Activated T-cell treated with anti-CD3 and anti-CD28 coated beads for 24 hours (primary cell): ENCODE results near the gene IGLL5.

Source experiments
- DNase-seq: peaks from one replicate; pipeline ENCODE4 v3.0.0-alpha.2; 2020; ENCODE audit warnings: low read depth

IGLL5 gene

DNA sequence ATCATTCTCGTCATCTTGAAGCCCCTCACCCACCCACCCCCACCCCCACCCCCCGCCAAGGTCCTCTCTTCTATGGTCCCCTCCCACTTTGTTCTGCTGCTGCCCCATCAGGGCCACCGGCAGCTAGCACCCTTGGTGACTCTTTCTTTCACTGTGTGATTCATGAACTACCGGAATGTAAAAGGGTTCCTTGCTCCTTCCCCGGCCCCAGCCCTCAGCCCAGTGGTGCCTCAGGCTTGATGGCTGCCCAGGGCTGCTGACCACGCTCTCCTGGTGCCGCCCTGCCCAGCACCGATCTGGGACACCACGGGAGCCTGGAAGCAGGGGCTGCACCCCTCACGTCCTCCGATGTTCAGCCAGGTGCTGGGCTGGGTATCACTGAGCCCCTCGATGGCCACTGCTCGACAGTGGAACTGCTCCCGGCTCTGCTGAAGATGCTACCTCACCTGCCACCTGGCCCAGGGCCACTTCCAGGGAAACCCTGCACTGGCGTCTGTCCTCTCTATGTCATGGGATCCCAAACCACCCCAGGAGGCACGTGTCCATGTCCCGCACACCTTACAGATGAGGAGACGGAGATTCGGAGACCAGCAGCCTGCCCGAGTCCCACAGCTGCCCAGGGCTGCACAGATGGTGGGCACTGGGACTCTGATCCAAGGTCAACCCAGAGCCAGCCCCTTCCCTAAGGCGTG, 39.7 kb downstream of the IGLL5 start:
- no peak for DNase-seq

DNA sequence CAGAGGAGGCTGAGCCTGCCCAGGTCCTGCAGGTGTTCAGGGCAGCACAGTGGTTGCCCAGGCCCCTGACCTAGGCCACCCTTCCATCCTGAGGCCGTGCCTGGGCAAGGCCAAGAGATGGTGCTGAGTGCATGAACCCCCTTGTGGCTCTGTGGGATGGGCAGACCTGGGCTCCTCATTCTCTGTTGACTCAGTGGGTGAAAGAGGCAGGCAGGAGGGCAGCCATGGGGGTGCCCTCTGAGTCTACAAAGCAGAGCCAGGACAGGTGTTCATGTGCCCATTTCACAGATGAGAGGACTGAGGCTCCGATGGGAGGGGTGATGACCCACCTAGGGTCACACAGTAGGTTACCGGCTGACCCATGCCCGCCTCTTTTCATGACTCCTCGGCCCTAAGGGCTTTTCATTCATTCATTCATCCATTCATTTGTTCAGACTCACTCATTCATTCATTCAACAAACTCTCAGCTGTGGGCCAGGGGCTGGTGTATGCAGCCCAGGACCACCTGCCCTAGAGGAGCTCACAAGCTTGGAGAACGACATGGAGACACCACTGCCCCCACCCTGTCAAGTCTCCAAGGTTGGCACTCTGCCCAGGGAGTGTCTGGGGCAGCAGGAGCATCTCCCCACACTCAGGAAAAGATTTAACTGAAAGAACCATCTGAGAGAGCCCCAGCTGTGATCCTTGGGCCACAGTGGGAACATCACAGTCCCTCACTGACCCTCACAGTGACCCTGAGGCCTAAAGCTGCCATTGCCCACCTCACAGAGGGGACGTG, 40.5 kb downstream of the IGLL5 start:
- DNase-seq, result no peak

DNA sequence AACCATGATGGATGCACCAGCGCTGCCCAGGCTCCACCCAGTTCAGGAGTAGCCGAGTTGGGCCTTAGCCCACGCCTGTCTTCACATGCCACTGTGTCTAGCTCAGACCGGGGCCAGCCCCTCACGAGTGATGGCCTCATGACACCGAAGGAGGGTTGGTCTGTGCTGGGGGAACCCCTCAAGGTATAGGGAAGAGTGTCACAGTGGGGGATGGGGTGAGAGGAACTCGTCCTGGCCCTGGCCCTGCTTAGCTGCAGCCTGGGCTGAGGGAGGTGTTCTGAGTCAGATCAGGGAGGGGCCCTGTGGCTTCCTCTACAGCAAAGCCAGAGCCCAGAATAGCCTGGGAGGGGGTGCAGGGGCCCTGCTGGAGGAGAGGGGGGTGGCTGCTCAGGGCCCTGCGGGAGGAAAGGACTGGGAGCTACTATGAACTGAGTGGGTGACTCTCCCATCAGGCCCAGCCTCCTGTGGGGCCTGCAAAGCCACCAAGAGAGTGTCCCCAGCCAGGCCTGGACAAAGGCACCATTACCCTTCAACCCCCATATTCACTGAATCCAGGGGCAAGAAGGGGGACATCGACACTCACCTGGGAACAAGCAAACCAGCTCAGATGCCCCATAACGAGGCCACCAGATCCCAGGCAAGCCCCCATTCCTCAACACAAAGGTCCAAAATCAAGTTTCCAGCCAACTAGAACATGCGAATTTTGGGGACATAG, 41.2 kb downstream of the IGLL5 start:
- no peak for DNase-seq

DNA sequence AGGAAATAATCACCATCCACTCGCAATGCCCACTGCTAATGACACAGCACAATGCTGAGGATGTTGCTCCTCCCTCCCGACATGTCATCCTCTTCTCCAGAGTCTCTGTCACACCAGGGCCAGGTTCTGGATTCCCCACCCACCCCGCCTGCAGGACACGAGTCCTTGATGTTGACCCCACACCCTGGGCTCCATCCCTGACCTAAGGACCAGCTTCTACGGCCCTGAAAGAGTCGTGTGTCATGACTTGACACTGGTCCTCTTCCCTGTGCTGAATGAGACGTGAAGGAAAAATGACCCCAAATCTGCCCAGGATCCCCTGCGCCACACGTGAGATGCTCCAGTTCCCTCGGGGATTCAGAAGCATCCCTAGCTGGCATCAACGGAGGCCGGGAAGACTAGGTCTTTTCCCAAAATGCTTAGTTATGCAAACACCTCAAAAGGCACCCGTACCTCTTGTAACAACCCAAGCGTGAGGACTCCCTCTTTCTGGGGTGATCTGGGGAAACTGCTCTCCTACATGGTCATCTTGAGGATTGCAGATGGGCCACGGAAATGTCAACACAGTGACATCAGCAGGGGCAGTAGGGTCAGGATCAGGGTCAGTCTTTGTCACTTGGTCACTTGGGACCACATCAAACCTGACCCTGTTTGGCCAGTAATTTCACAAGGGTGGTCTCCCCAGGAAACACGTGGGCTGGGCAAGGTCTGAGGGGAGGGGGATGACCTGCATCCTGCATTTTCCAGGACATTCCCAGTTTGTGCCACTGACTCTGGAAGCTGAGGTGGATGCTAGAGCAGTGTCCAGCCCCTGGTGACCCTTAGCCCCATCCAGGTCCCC, 42.0 kb downstream of the IGLL5 start:
- no peak for DNase-seq

DNA sequence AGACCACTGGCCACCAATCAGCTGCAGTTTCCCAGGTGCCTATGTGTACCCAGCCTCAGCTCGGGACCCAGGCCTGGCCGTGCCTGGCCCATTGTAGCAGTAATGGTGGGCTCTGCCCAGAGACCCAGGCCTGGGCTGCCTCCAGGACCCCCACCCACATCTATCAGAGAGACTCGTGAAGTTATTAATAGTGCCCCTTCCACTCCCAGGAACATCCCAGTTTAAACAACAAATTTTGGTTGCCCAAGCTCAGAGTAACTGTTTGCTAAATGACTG, 42.5 kb downstream of the IGLL5 start:
- no peak for DNase-seq

DNA sequence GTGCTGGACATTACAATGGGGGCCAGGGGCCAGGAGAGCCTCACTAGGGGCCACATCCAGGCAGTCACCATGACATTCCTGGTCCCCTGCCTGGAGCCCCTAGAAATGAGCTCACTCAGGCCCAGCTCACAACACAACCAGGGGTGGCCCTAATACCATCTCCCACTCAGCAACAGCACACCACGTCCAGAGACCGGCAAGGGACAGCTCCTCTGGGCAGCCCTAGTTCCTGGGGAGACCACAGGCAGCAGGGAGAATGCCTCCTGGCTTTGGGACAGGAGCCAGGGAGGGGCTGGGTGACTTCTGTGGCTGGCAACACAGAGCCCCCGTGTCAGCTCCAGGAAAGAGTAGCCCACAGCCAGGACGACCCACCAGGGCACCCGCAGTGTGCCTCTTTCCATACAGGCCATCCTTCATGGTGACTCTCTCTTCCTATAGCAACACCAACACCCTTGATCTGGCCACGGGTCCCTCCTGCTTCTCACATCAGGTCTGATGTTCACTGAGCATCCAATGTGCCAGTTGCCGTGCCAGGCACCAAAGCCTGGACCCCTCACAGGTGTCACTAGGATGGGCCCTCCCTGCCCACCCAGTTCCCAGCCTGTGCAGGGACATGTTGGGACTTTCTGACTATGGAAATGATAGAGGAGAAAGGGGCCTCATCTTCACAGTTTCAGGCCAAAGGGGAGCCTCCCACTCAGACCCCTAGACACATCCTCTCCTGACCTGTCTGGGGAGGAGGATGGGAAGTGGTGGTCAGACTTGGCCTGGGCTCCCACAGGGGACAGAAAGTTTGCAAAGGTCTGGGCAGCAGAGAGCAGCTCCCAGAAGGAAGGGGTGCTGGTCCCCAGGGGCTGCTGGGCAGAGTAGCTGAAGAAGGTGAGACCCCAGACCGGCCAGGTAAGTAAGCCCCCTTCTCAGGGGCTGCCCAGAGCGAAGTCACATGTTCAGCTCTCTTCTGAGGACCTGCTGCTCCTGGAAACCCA, 43.2 kb downstream of the IGLL5 start:
- DNase-seq, result no peak

DNA sequence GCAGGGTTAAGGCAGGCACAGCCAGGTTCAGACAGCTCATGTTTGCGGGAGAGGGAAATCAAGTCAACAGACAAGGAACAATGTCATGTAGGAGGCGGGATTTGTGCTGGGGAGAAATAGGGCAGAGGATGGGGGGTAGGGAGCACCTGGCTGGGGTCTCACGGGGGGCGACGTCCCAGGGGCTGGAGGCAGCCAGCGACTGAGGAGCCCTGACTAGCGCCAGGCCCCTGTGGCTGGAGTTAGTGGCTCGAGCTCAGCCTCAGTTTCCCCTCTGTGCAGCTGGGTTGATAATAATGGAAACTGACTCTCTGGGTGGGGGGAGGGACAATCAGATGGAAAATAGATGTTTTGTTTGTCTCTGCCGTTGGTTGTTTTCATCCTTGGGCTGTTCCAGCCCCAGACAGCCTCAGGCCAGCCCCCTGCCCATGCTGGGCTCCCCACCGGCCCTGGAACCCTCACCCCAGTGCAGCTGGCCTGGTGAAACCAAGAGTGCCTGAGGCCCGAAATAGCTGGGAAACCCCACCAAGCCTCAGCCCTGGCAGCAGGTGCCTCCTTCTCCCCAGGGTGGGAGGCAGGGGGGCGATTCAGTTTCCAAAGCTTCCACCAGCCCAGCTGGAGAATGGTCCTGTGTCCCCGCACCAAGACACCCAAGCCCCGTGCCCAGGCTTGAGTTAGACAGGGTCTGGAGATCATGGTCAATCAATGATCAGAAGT, 44.1 kb downstream of the IGLL5 start:
- no peak for DNase-seq

DNA sequence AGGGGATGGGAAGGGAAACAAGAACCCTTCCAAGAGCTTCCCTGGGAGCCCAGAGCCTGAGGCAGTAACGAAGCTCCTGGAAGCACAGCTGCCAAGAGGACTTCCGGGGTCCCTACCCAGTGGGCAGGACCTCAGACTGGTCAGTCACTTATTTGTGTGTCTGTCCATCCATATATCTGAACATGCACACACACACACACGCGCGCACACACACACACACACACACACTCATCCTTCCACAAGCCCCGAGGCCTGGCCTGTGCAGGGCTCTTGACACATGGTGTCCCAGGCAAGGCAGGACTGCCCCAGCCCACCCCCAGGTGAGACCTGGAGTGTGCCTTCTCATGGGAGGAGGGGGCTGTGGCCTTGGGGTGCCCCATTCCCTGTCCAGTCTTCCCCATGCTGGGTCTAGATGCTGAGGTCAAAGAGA, 44.9 kb downstream of the IGLL5 start:
- no peak for DNase-seq

DNA sequence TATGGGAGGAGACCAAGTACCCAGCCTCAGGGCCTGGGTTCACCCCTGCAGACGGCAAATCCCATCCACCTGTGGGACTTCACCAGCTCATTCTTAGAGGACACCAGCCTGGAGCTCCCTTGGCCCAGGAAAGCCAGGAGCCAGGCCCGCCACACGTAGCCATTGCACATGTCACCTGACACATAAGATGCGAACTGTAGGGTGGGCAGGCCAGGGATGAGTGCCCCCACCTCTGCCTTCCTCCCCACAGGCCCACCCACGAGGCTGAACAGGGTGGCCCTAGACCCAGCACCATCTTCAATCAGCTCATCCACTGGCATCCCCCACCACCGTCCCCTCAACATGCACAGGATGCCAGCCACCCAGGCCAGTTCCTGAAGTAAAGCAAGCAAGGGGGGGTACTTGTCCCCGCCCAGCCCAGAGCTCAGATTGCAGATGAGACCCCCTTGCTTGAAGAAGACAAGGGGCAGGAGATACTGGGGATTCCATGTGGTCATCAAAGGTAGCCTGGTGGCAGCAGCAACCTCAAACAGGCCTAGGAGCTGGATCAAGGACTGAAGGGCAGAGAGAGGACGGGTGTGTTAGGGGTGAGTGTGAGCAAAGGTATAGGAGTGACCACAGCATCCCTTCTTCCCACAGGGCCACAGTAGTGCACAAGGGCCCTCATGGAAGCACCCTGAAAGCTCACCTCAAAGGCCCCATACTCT, 45.6 kb downstream of the IGLL5 start:
- DNase-seq, result no peak

DNA sequence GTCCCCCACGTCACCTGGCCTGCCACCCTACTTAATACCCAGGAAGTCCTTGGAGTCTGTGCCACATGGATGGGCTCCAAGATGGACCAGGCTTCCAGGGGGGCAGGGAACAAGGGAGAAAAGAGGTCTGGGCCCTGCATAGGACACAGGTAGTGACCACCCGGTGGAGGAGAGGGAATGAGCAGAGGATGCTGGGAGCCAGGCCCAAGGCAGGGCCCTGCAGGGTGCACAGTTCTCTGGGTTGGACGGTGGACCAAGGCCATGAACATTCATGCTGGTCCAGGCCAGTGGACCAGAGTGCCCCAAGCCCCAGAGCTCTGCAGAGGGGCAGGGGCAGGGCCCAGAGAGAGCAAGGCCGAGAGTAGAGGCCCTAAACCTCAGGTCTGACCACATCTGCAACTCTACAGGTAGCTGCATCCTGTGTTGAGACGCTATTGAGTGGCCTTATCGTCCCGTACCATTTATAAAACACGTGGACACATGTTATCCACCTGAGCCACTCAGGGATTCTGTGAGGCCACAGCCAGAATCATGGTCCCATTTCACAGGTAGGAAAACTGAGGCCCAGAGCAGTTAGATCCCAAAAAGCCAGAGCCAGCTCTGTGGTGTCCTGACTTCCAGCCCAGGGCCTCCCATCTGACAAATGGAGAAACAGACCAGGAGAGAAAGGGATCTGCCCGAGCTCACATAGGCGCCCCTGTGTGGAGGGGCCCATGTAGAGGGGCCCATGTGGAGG, 46.4 kb downstream of the IGLL5 start:
- no peak for DNase-seq

DNA sequence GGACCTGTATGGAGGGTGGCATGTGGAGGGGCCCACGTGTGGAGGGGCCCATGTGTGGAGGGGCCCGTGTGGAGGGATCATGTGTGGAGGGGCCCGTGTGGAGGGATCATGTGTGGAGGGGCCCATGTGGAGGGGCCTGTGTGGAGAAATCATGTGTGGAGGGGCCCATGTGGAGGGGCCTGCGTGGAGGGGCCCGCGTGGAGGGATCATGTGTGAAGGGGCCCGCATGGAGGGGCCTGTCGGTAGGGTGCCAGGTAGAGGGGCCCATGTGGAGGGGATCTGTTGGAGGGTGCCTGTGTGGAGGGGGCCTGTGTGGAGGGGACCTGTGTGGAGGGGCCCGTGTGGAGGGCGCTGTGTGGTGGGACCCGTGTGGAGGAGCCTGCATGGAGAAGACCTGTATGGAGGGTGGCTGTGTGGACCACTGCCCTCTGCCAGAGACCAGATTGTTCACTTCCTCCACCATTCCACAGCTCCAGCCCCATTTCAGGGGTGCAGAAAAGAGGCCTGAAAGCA, 47.0 kb downstream of the IGLL5 start:
- DNase-seq, result no peak

DNA sequence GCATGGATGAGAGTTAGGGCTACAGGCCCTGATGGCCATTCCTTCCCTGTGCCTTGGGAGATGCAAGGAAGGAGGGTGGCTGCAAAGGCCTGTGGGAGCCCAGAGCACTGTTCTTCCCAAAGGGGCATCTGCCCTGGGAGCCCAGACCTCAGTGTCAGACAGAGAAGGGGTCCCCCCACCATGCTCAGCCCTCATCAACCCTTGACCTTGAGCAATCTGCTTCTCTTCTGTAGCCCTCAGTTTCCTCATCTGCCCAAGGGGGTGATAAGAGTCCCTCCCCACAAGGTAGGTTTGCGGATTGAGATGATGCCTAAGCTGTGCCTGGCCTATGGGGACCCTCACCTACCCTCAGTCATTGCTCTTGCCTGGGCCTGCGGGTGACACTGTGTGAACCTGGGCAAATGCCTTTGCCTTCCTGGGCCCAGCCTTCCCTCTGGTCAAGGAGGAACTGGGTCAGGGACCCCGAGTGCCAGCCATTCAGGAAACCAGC, 47.5 kb downstream of the IGLL5 start:
- DNase-seq, result no peak

DNA sequence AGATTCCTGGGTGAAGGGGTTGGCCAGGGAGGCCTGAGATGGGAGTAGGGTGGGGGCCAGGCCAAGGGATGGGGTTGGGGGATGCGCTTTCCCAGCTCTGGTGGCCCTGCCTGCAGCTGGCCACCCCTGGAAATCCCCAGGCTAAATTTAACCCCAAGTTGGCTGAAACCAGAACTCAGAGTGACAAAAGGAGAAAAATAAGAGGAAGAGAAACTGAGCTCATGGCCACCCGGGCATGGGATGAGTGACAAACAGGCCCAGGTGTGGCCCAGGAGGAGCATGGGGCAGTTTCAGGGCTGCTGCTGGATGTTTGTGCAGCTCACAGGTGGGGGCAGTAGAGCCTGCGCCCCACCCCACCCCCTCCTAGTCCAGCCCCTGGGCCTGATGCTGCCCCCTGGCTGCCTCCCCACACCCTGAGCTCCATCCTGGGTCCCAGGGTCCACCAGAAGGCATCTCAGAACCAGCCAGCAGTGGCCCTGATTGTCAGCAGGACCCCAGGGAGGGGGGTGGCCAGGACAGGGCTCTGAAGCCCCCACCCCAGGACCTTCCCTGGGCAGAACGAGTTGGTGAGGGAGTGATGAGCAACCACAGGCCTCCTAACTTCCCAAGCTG, 48.0 kb downstream of the IGLL5 start:
- DNase-seq, result no peak

DNA sequence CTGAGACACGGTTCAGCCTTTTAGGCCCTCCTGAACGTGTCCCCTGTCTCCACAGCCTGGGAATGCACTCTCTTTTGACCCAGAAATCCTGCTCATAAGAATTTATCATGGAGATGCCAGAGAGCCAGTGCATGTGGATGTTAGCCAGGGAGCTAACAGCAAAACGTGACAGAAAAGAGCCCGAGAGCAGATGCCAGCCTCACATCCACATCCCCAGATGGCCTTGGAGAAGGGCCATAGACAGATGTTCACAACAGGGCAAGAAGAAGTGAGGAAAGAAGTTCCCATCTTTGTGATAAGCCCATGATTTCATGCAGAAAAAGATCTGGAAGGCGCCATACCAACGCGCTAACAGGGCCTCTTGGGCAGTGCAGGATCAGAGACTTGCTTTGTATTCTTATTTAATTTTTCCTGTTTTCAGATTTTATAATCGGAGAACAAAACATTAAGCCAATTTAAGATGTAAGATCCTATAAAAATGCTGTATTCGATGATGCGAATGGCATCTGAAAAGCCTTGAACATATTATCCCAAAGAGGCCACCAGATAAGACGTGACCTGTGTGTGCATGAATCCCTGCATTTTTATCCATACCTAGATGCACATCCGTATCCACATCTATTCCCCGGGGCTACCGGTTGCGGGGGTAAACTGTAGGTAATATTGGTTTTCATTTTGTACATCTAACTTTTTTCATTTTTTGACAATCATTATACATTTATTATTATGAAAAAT, 48.7 kb downstream of the IGLL5 start:
- DNase-seq, result no peak

DNA sequence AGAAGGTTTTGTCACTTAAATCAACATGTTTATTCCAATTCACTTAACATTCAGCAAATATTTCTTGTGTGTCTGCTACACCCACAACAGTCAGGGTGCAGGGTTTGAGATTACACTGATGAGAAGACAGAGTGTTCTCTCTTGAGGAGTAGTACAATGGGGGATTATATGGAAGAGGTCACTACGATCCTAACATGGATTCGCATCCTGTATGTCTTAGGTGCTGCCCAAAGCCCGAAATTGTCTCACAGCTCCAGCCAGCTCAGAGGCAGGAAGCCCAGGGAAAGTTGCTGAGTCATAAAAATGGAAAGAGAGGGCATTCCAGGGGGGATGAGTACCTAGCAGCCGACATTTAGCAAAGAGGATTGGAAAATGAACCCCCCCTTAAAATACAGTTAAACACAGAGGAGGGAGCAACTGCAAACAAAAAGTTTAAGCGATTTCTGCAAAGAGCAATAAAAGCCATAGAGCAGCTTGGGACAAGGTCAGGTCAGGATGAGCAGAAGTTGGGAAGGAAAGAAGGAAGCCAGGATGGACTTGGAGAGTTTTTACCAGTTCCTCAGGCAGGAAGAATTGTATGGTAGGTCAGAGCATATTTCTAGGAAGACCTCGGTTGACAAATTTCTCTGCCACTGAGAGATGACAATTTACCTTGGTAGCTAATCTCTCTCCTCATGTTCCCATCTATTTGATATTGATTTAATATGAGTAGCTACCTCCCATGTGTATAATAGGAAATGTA, 49.5 kb downstream of the IGLL5 start:
- no peak for DNase-seq

DNA sequence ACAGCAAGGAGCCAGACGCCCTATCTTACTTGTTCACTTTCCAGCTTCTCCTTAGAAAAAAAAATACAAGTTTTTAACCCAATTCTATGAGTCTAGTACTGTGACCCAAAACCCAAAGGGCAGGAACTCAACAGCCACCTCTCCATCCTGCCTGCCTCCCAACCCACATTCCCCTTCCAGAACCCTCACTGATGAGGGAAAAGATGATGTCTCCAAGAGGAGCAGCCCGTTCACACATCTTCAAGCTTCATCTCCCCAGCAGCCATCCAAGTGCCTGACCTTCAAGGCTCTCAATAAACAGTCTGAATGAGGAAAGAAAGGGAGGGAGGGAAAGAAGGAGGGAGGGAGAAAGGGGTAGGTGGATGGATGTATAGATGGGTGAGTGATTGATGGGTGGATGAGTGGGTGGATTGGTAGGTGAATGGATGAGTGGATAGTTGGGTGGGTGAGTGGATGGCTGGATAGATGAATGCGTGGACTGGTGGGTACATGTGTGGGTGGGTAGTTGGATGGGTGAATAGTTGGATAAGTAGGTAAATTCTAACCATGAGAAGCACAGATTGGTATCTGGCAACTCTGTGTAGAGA, 50.4 kb downstream of the IGLL5 start:
- no peak for DNase-seq
